OCI-M1 (cell line): ENCODE data around the gene PGBD5.

Source experiments
- DNase-seq: peaks from one replicate; lab custom pipeline; 2025; lab: John Stamatoyannopoulos, UW

Gene PGBD5

GRCh38 chr1:230394741-230395140, 31.4 kb downstream of the PGBD5 start:
- DNase-seq = no peak

DNA sequence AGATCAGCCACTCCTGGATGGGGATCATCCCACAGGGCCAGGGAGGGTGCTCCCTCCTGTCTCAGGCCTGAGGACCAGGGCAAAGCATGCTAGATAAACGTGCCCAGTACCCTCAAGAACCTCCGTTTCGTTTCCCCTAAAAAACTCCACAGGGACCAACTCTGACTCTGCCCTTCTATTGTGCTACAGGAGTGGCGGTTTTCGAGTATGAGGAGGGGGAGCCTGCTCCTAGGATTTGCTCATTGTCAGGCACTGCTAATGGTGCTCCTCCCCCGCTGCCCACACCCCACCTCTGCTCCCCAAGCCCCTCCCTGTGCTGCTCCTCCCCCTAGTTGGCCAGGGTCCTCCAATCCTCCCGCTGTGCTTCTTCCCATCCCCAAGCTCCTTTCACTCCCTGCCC, 32.0 kb downstream of the PGBD5 start:
- no peak for DNase-seq

DNA sequence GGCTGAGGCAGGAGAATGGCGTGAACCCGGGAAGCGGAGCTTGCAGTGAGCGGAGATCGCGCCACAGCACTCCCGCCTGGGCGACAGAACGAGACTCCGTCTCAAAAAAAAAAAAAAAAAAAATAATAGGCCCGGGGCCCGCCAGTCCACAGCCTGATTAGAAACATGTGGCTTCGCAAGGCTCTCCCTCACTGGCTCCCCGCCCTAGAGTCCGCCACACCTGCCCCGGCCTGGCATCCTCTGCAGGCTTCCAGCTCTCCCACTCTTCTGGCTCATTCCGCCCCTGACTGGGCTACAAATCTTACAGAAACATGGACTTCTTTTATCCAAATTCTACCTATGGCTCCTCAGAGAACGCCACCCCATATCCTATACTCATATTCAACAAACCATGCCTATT, 32.4 kb downstream of the PGBD5 start:
- no peak for DNase-seq

DNA sequence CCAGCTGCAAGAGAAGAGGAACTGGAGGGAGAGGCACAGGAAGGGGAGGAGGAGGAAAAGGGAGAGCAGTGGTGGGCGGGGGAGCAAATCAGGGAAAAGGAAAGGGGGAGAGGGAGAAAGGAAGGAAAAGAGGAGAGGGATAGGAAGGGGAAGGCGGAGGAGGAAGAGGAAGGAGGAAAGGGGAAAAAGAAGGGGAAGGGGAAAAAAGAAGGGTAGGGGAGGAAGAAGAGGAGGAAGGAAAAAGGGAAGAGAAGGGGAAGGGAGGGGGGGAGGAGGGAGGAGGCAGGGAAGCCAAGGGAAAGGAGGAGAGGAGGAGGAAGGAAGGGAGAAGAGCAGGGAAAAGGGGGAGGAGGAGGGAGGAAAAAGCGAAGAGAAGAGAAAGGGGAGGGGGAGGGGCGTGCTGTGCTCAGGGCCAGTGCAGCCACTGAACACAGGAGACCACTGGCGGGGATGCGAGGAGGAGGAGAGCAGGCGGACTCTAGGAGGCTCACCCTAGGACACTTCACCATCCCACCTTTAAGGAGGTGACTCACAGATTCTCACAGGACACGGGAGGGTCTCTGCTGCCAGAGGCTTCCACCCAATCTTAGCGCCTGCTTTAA, 33.1 kb downstream of the PGBD5 start:
- no peak for DNase-seq

- DNase-seq = no peak
Observed at GRCh38 chr1:230392536-230392909, 33.6 kb downstream of the PGBD5 start.

- no peak for DNase-seq
Observed at GRCh38 chr1:230391776-230392535, 34.2 kb downstream of the PGBD5 start.

DNA sequence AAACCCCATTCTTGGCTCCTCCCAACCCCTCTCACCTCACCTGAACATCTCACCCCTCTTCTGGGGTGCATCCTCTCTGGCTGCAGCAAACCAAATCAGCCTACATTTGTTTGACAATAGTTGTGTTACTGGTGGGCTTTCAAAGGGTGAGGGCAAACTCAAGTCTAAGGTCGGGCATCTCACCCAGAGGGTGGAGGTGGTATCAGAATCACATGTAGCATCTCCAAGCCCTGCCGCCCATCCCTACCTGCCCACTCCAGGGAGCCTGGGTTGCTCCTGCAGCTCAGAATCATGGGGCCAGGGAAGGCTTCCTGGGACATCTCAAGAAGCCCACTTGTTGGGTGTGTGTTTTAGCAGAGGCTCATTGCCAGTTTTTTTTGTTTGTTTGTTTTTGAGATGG, 35.8 kb downstream of the PGBD5 start:
- no peak for DNase-seq

- no peak for DNase-seq
Observed at GRCh38 chr1:230387876-230388275, 38.3 kb downstream of the PGBD5 start.

GRCh38 chr1:230387296-230387695, 38.8 kb downstream of the PGBD5 start:
- DNase-seq = no peak

DNA sequence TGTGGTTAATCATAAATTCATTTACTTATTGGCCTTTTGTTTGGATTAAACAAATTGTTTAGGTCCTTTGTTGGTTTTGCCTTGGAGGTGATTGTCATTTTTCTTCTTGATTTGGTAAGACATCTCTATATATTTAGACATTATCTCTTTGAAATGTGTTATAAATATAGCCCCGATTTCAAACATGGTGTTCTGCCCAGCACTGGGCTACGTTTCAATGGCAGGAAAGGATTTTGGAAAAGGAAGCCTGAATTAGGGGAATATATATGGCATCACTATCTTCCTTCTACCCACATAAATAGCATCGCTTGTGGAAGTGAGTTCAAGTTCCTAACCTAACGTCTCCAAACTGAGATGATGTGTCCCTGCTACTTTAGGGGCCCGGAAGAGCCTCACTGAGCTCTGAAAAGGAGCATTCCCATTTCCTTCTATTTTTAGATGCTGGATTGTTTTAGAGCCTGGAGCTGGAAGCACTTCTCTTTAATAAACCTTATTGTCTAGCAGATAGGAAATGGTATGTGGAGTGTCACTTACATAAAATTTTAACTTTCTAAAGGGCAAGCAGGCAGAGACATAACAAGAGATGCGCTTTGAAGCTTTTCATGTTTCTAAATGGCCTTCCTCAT, 39.4 kb downstream of the PGBD5 start:
- DNase-seq = no peak

GRCh38 chr1:230385930-230386329, 40.2 kb downstream of the PGBD5 start:
- no peak for DNase-seq

GRCh38 chr1:230385158-230385450, 41.0 kb downstream of the PGBD5 start:
- no peak for DNase-seq

- no peak for DNase-seq
Observed at GRCh38 chr1:230384380-230385157, 41.6 kb downstream of the PGBD5 start.

DNA sequence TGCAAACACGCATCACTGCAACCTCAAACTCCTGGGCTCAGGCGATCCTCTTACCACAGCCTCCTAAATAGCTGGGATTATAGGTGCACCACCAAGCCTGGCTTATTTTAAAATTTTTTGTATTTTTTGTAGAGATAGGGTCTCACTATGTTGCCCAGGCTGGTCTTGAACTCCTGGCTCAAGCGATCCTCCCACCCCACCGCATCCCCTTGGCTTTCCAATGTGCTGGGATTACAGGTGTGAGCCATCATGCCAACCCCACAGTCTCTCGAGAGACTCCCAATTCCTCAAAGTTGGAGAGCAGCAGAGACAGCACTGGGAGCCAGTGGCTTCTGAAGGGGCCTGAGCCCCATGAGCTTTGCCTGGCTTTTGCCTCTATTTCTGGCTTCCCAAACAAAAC, 42.7 kb downstream of the PGBD5 start:
- no peak for DNase-seq

- DNase-seq = no peak
Observed at GRCh38 chr1:230382001-230382491, 44.1 kb downstream of the PGBD5 start.

DNA sequence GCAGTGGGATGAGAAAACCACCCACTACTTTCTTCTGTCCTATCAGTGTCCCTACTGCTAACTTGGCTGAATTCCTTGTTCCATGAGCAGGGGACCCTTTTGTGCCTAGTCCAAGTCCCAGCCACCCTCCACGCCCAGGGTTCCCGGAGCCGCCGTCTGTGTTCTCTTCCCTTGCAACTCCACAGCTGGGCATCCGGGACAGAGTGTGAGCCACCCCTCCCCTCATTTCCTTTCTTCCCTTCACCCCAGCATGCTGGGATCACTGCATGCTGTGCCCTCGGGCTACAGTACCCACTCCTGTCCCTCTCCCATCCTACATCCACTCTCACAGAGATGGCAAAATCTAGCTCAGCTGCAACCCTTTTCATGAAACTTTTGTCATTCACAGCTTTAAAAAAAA, 44.5 kb downstream of the PGBD5 start:
- DNase-seq = no peak

DNA sequence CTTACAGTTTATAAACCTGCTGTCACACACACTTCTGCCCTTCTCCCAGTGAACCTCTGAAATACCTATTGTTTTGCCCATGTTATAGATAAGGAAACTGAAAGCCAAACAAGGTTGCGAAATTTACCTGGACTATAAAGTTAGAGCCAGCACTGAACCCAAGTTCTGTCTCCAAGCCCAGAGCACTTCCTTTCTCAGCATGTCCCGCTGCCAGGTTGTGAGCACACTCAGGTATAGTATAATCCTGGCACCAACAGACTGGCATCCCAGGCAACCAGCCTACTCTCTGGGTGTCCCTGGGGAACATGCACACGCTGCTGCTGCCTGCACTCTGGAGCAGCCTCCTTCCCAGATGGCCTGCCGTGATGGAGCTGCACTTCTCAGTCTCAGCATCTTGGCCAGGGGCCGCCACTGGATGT, 45.1 kb downstream of the PGBD5 start:
- no peak for DNase-seq

GRCh38 chr1:230379928-230380327, 46.2 kb downstream of the PGBD5 start:
- DNase-seq = no peak

DNA sequence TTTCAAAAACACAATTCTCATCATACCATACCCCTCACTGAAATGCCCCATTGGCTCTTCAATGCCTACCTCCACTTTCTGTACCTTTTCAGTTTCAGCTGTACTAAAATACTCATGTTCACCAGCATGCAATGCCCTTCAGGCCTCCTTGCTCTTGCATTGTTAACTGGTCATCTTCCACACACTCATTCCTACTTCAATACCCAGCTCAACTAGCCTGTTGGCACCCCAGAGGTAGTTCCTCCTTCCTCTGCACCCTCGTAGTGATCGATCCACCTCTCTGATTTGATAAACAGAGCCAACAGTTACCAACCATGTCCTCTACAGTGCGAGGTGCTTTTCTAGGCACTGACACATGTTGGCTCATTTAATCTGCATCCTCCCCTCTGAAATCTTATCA, 46.7 kb downstream of the PGBD5 start:
- no peak for DNase-seq

DNA sequence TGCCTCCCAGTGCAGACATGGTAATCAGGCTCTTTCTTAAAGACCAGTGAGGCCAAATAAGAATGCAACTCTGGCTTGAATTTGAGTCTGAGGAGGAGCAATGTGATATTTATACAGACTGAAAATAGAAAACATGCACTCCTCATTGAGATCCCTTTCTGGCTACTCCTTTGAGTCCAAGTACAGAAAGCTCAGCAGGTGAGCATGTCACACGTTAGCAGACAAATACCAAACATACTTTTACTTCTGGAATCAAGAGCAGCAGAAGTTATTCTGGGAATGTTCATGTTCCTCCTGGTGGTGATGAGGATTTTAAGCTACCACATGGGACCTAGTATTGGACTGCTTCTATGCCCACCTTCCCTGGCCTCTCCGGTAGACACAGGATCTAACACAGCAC, 48.3 kb downstream of the PGBD5 start:
- DNase-seq = no peak

- DNase-seq = no peak
Observed at GRCh38 chr1:230377324-230377723, 48.8 kb downstream of the PGBD5 start.

DNA sequence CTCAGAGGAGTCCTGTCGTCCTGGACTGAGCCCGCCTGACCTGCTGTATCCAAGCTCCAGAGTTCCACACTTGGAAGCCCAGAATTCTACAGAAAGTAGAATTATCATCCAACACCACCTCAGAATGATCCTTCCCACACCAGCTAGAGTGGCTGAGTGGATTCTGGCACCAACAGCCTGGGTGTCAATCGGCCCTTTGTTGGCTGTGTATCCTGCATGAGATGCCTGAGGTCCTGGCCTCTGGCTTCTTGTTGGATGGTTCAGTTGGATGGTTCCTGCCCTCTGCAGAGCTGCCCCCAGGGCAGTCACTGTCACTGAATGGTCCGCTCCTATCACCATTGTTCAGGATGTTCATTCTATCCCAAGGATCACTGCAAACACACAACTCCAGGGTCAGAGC, 49.8 kb downstream of the PGBD5 start:
- DNase-seq = no peak

DNA sequence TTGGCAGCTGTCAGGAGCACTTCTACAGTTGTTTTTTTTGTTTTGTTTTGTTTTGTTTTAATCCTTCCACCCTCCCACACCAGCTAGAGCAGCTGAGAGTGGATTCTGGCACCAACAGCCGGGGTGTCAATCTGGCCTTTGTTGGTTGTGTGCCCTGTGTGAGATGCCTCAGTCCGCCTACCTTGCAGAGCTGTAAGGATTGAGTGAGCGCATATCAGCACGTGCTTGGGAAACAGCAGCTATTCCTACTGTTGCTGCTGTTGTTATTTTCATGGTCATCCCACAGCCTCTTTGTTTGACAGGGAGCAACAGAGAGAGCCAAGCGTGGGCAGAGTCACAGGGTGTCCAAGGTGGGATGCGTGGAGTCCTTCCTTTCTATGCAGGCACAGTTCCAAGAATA, 50.4 kb downstream of the PGBD5 start:
- no peak for DNase-seq
